GM23248 (cell line): ENCODE results near the gene ADRA1B. TPM values are rescaled to one million over a fixed set of nuclear protein-coding genes. Genes with fewer than 3 reads are reported as not detected.

Experiments used
- DNase-seq: peaks from one replicate; pipeline ENCODE4 v3.0.0-alpha.2; 2015
- H2AFZ ChIP-seq: fragments of 200-600 bp; sonication (generic); 2 replicates; pipeline ENCODE4 v1.6.1; 2016; ENCODE audit warnings: antibody characterized with exemption
- H3F3A ChIP-seq: fragments of 200-600 bp; sonication (generic); 2 replicates; pipeline ENCODE4 v1.6.1; 2016; ENCODE audit warnings: mild to moderate bottlenecking, antibody characterized with exemption, mixed run types; ENCODE audit not compliant: insufficient read depth
- H3K27ac ChIP-seq: fragments of 200-600 bp; sonication (generic); 2 replicates; pipeline ENCODE4 v1.5.1; 2016; ENCODE audit warnings: mild to moderate bottlenecking
- H3K27me3 ChIP-seq: fragments of 200-600 bp; sonication (generic); replicated peaks from 2 replicates; pipeline ENCODE4 v1.6.1; 2016; ENCODE audit warnings: mild to moderate bottlenecking; ENCODE audit not compliant: insufficient read depth
- H3K36me3 ChIP-seq: fragments of 200-600 bp; sonication (generic); 2 replicates; pipeline ENCODE4 v1.6.1; 2016; ENCODE audit warnings: low read depth, mild to moderate bottlenecking
- H3K4me1 ChIP-seq: fragments of 200-600 bp; sonication (generic); 2 replicates; pipeline ENCODE4 v1.6.1; 2016; ENCODE audit warnings: mild to moderate bottlenecking; ENCODE audit not compliant: insufficient read depth
- H3K4me2 ChIP-seq: fragments of 200-600 bp; sonication (generic); one replicate; pipeline ENCODE4 v1.6.1; 2016; ENCODE audit warnings: mild to moderate bottlenecking; ENCODE audit not compliant: unreplicated experiment
- H3K4me3 ChIP-seq: fragments of 200-600 bp; sonication (generic); 2 replicates; pipeline ENCODE4 v1.5.1; 2016; ENCODE audit warnings: mild to moderate bottlenecking
- H3K79me2 ChIP-seq: fragments of 200-600 bp; sonication (generic); 2 replicates; pipeline ENCODE4 v1.6.1; 2016; ENCODE audit warnings: mild to moderate bottlenecking; ENCODE audit not compliant: insufficient read depth
- H3K9ac ChIP-seq: fragments of 200-600 bp; sonication (generic); 2 replicates; pipeline ENCODE4 v1.6.1; 2016; ENCODE audit warnings: mild to moderate bottlenecking
- H3K9me2 ChIP-seq: fragments of 200-600 bp; sonication (generic); 2 replicates; pipeline ENCODE4 v1.6.1; 2016; ENCODE audit warnings: mixed run types, mild to moderate bottlenecking, moderate library complexity; ENCODE audit not compliant: insufficient read depth
- H3K9me3 ChIP-seq: fragments of 200-600 bp; sonication (generic); one replicate; pipeline ENCODE4 v1.6.1; 2017; ENCODE audit warnings: low read depth
- H4K20me1 ChIP-seq: fragments of 200-600 bp; sonication (generic); 2 replicates; pipeline ENCODE4 v1.6.0; 2016; ENCODE audit not compliant: insufficient read depth
- EZH2 ChIP-seq: fragments of 200-600 bp; sonication (generic); IDR thresholded peaks from 2 replicates; pipeline ENCODE4 v1.6.1; 2018; ENCODE audit warnings: antibody characterized with exemption, mild to moderate bottlenecking; ENCODE audit not compliant: insufficient read depth, poor library complexity, severe bottlenecking
- EZH2phosphoT487 ChIP-seq: fragments of 200-600 bp; sonication (generic); IDR thresholded peaks from 2 replicates; pipeline ENCODE4 v1.6.1; 2018; ENCODE audit warnings: antibody characterized with exemption, moderate library complexity, mild to moderate bottlenecking, low read depth; ENCODE audit not compliant: insufficient read depth
- WGBS, 2 experiments: methylation state at CpG; one replicate each; pipeline ENCODE4 v1.1.6; 2015 to 2017; ENCODE audit warnings: low lambda C conversion rate in 2 of 2, low coverage in 1 of 2; ENCODE audit errors: missing lambda C conversion rate in 2 of 2; 5-methylcytosine and 5-hydroxymethylcytosine counted together
- in situ Hi-C: fragments of 300-500 bp; cut with MboI; formaldehyde crosslinking; loops from 2 replicates; pipeline ENCODE4 v1.15.0; 2020
- polyA plus RNA-seq: library from polyadenylated mRNA; unstranded; fragments of >200 nt; fragmentation: Nextera tagmentation; extraction: Ambion mirVana; gene quantifications from 2 replicates; pipeline ENCODE4 v1.2.1, GENCODE V29; 2016
- total RNA-seq: library from RNA; depleted of rRNA; stranded (reverse); fragments of >200 nt; shearing (Covaris generic); gene quantifications from 2 replicates; pipeline ENCODE4 v1.2.3, GENCODE V29; 2014

The ADRA1B gene
- total and polyA plus RNA-seq, 2 experiments from 2014 or later: 0.32 TPM; not detected in 1

- no peaks in the 10 kb centered on the region for H3K36me3 ChIP-seq
- H3F3A ChIP-seq: peaks cover 26% of the 10 kb centered on the region
- H3K4me2 ChIP-seq: no peak overlapping the region
- H3K4me1 ChIP-seq: peaks cover 48% of the 10 kb centered on the region
- no peaks in the 10 kb centered on the region for H3K9me2 ChIP-seq
- no peaks in the 10 kb centered on the region for H3K9me3 ChIP-seq
- in situ Hi-C loops: no loop called here
- WGBS, 2 experiments: 47 to 56% methylated on average over 3 of the region's 3 CpGs
- H3K79me2 ChIP-seq: no peaks in the 10 kb centered on the region
- H3K9ac ChIP-seq: no peak overlapping the region
- no peaks in the 10 kb centered on the region for H4K20me1 ChIP-seq
- H2AFZ ChIP-seq: no peak overlapping the region
- H3K27ac ChIP-seq: no peak overlapping the region
- DNase-seq: no peak
- H3K27me3 ChIP-seq: no peaks in the 10 kb centered on the region
- TF ChIP-seq EZH2phosphoT487 (no peak), EZH2 (no peak)
- no peak overlapping the region for H3K4me3 ChIP-seq
Measured at GRCh38 chr5:159906943-159907342, 9.3 kb upstream of the ADRA1B start.

DNA sequence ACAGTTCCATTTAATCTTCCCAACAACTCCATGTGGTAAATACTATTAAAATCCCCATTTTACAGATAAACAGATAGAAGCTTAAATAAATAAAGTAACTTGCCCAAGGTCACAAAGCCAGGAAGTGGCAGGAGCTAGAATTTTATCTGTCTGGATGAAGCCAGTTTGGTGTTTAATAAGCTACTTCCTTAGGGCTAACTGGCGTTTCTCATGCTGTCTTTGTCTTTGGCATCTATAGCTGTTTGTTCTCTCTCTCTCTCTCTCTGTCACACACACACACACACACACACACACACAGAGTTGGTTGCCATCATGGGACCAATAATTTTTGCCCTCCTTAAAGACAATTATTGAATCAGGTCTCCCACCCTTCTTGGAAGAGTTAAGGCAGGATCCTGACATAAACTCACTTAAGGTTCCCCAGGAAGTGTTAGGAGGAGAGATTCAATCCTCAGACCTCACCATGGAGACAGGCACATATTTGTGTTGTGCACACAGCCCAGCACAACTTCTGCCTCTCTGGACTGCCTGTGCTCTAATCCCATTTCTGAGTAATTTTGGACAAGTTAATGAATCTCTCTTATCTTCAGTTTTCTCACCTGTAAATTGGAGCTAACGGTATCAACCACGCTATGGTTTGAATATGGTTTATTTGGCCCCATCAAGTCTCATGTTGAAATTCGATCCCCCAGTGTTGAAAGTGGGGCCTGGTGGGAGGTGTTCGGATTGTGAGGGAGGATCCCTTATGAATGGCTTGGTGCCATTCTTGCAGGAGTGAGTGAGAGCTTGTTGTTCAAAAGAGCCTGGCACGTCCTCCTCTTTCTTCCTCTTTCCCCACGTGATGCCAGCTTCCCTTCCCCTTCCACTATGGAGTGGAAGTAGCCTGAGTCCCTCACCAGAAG is 8.3 kb upstream of the ADRA1B start:
- Histone ChIP-seq H3K27me3 (no peaks in the 10 kb centered on the region), H3K27ac (no peak overlapping the region), H3K36me3 (no peaks in the 10 kb centered on the region), H3K79me2 (no peaks in the 10 kb centered on the region), H3K4me1 (peaks cover 49% of the 10 kb centered on the region), H3K9ac (no peak overlapping the region), H3K9me3 (no peaks in the 10 kb centered on the region), H3K9me2 (no peaks in the 10 kb centered on the region), H4K20me1 (no peaks in the 10 kb centered on the region), H2AFZ (no peak overlapping the region), H3F3A (peaks cover 36% of the 10 kb centered on the region), H3K4me2 (no peak overlapping the region), H3K4me3 (no peak overlapping the region)
- TF ChIP-seq EZH2phosphoT487 (no peak), EZH2 (no peak)
- in situ Hi-C loops: no loop called here
- no peak for DNase-seq
- WGBS, 2 experiments: 88 to 93% methylated on average over 7 of the region's 7 CpGs

- Histone ChIP-seq H3K4me3 (no peak overlapping the region), H2AFZ (no peak overlapping the region), H3K9me3 (no peaks in the 10 kb centered on the region), H3K4me2 (no peak overlapping the region), H3K4me1 (peaks cover 54% of the 10 kb centered on the region), H3K9ac (no peak overlapping the region), H3K27me3 (no peaks in the 10 kb centered on the region), H3K36me3 (no peaks in the 10 kb centered on the region), H3K9me2 (no peaks in the 10 kb centered on the region), H3K27ac (no peak overlapping the region), H4K20me1 (no peaks in the 10 kb centered on the region), H3F3A (peaks cover 42% of the 10 kb centered on the region), H3K79me2 (no peaks in the 10 kb centered on the region)
- in situ Hi-C loops: no loop called here
- TF ChIP-seq EZH2phosphoT487 (no peak), EZH2 (no peak)
- no peak for DNase-seq
- 88 to 93% methylated on average over 5 of the region's 5 CpGs for WGBS, 2 experiments
Measured at GRCh38 chr5:159908591-159908940, 7.7 kb upstream of the ADRA1B start.

DNA sequence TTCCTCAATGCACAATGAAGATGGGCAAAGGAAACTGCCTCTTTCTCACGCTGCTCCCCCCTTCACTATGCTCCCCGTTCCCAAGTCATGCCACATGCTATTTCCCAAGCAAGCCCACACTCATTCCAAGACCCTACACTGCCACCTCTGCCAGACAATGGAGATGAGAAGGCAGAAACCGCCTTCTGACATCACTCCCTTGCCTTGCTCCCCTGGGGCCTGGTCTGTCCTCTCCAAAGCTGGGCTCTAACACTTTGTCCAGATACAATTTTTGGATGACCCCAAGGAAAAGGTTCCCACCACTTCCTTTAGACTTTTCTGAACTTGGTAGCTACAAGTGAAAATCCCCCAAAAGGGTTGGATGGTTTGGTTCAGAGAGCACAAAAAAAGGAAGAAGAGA is 7.2 kb upstream of the ADRA1B start:
- H3F3A ChIP-seq: peaks cover 41% of the 10 kb centered on the region
- H3K27me3 ChIP-seq: no peaks in the 10 kb centered on the region
- H2AFZ ChIP-seq: no peak overlapping the region
- no peaks in the 10 kb centered on the region for H3K9me3 ChIP-seq
- DNase-seq: no peak
- no peak overlapping the region for H3K9ac ChIP-seq
- no peaks in the 10 kb centered on the region for H3K36me3 ChIP-seq
- H3K4me1 ChIP-seq: peaks cover 56% of the 10 kb centered on the region
- H3K4me3 ChIP-seq: no peak overlapping the region
- WGBS, 2 experiments: 96 to 98% methylated on average over 3 of the region's 3 CpGs
- H3K27ac ChIP-seq: no peak overlapping the region
- no peaks in the 10 kb centered on the region for H3K9me2 ChIP-seq
- H3K79me2 ChIP-seq: no peaks in the 10 kb centered on the region
- TF ChIP-seq EZH2: no peak
- TF ChIP-seq EZH2phosphoT487: no peak
- H3K4me2 ChIP-seq: no peak overlapping the region
- in situ Hi-C loops: no loop called here
- no peaks in the 10 kb centered on the region for H4K20me1 ChIP-seq
